HepG2 (cell line): ENCODE data around the gene MED22. TPM values are rescaled to one million over a fixed set of nuclear protein-coding genes. Genes with fewer than 3 reads are reported as not detected.

ENCODE experiments used
- ASH2L ChIP-seq: fragments of 300-600, 200-600 bp; sonication (generic); IDR thresholded peaks from 2 replicates; pipeline ENCODE4 v1.7.0; 2017; ENCODE audit warnings: low read depth, mild to moderate bottlenecking, moderate library complexity, mixed read lengths, low read length; ENCODE audit not compliant: insufficient read length
- CENPBD1 ChIP-seq: sonication (generic); formaldehyde crosslinking; IDR thresholded peaks from 2 replicates; pipeline ENCODE4 v1.8.0; 2022; ENCODE audit warnings: missing genetic modification reagents, low read depth, mild to moderate bottlenecking, borderline replicate concordance
- HMGXB4 ChIP-seq, 2 experiments: sonication (generic) in 1 of 2; formaldehyde crosslinking in 1 of 2; IDR thresholded peaks; 2 replicates each; pipeline versions ENCODE4 v1.4.0 to v1.6.1; 2018 to 2020; ENCODE audit warnings: missing genetic modification reagents in 2 of 2, borderline replicate concordance in 1 of 2, low read depth in 1 of 2, mild to moderate bottlenecking in 1 of 2, missing biosample characterization in 1 of 2
- HNRNPK ChIP-seq: fragments of 200-400 bp; formaldehyde crosslinking; IDR thresholded peaks from 2 replicates; pipeline ENCODE4 v1.6.1; 2018; ENCODE audit warnings: low read length, low read depth, moderate library complexity, mild to moderate bottlenecking; ENCODE audit not compliant: poor library complexity, severe bottlenecking
- HNRNPL ChIP-seq: fragments of 200-400 bp; formaldehyde crosslinking; IDR thresholded peaks from 2 replicates; pipeline ENCODE4 v1.6.1; 2017; ENCODE audit warnings: mild to moderate bottlenecking, low read depth, low read length
- HOXA3 ChIP-seq: sonication (generic); formaldehyde crosslinking; IDR thresholded peaks from 2 replicates; pipeline ENCODE4 v1.5.0; 2020; ENCODE audit warnings: missing genetic modification reagents
- MEIS2 ChIP-seq: sonication (generic); formaldehyde crosslinking; IDR thresholded peaks from 2 replicates; pipeline ENCODE4 v1.9.0; 2021; ENCODE audit warnings: mild to moderate bottlenecking, missing genetic modification reagents
- MTA1 ChIP-seq: sonication (generic); formaldehyde crosslinking; IDR thresholded peaks from 2 replicates; pipeline ENCODE4 v1.4.0; 2020; ENCODE audit warnings: missing genetic modification reagents, mild to moderate bottlenecking, borderline replicate concordance
- NR2F2 ChIP-seq: IDR thresholded peaks from 2 replicates; pipeline ENCODE4 v1.6.1; 2012; ENCODE audit warnings: low read depth, inconsistent platforms, borderline replicate concordance
- PCBP1 ChIP-seq: fragments of 200-400 bp; formaldehyde crosslinking; IDR thresholded peaks from 2 replicates; pipeline ENCODE4 v1.6.1; 2017; ENCODE audit warnings: mild to moderate bottlenecking, low read depth, low read length, borderline replicate concordance
- POLR2AphosphoS5 ChIP-seq: IDR thresholded peaks from 2 replicates; pipeline ENCODE4 v1.6.1; 2012; ENCODE audit warnings: low read depth, low read length
- ZBTB7B ChIP-seq: sonication (generic); formaldehyde crosslinking; IDR thresholded peaks from 2 replicates; pipeline ENCODE4 v1.4.0; 2020; ENCODE audit warnings: missing genetic modification reagents
- ZNF343 ChIP-seq: sonication (generic); formaldehyde crosslinking; IDR thresholded peaks from 2 replicates; pipeline ENCODE4 v1.4.0; 2020; ENCODE audit warnings: mild to moderate bottlenecking, missing genetic modification reagents
- ZNF780A ChIP-seq: sonication (generic); formaldehyde crosslinking; IDR thresholded peaks from 2 replicates; pipeline ENCODE4 v1.8.0; 2022; ENCODE audit warnings: mild to moderate bottlenecking, missing genetic modification reagents, moderate library complexity
- ZSCAN20 ChIP-seq: sonication (generic); formaldehyde crosslinking; IDR thresholded peaks from 2 replicates; pipeline ENCODE4 v1.4.0; 2020; ENCODE audit warnings: missing genetic modification reagents, mild to moderate bottlenecking, borderline replicate concordance
- ZSCAN25 ChIP-seq: sonication (generic); formaldehyde crosslinking; IDR thresholded peaks from 2 replicates; pipeline ENCODE4 v1.8.0; 2022; ENCODE audit warnings: mild to moderate bottlenecking, missing genetic modification reagents
- polyA plus RNA-seq, 8 experiments: library from polyadenylated mRNA; depleted of rRNA in 3 of 8; stranded (reverse) in 7 of 8; unstranded in 1 of 8; fragments of >200 nt; fragmentation: Illumina TruSeq in 4 of 8; extraction: Trizol in 4 of 8; gene quantifications; 2 replicates each; pipeline versions ENCODE4 v1.2.1 to v1.2.3, GENCODE V29; 2011 to 2016; ENCODE audit warnings: low read depth in 4 of 8, missing spikeins in 1 of 8, mixed read lengths in 1 of 8; ENCODE audit not compliant: insufficient read depth in 1 of 8
- total RNA-seq, 5 experiments: library from RNA; depleted of rRNA; stranded (reverse); fragments of >200 nt; fragmentation: Illumina TruSeq; extraction: Trizol; gene quantifications; 2 replicates each; pipeline ENCODE4 v1.2.3, GENCODE V29; 2016; ENCODE audit warnings: low read depth in 1 of 5
- TF ChIP-seq, protein P1 (sequence below): sonication (generic); formaldehyde crosslinking; IDR thresholded peaks from 2 replicates; pipeline ENCODE4 v1.4.0; 2020; ENCODE audit warnings: missing genetic modification reagents
- TF ChIP-seq, protein P2 (sequence below): sonication (generic); formaldehyde crosslinking; IDR thresholded peaks from 2 replicates; pipeline ENCODE4 v1.4.0; 2020; ENCODE audit warnings: missing genetic modification reagents
- TF ChIP-seq, protein P3 (sequence below), 2 experiments: IDR thresholded peaks; 2 replicates each; pipeline ENCODE4 v1.6.1; 2011 to 2012; ENCODE audit warnings: low read length in 2 of 2, borderline replicate concordance in 1 of 2, low read depth in 1 of 2, mild to moderate bottlenecking in 1 of 2, moderate library complexity in 1 of 2

The MED22 gene
- total and polyA plus RNA-seq, 2 of the 13 experiments (the other 11 are each of a cell fraction or from before 2014, with no cell fraction given) = 15.8 to 22.1 TPM

DNA sequence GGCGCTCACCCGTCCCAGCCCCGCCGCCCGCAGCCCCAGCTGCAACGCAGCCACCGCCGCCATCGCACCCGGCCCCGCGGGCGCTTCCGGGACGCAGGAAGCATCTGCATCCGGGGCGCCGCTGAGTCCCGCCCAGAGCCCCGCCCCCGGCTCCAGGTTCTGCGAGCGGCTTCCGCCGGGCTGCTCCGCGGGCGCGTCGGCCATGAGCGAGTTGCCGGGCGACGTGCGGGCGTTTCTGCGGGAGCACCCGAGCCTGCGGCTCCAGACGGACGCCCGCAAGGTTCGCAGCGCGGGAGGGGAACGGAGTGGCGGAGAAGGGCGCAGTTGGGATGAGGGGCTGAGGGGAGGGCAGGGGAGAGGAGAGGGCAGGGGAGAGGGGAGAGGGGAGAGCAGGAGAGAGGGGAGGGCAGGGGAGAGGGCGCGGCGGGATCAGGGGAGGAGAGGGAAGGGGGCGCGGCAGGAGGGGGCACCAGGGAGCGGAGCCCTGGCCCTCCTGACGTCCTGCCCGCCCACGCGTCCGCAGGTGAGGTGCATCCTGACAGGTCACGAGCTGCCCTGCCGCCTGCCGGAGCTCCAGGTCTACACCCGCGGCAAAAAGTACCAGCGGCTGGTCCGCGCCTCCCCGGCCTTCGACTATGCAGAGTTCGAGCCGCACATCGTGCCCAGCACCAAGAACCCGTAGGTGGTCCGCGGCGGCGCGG lies 8.6 kb upstream of the MED22 start, which contains the start of the genes SURF1 and SURF2 (continued):
- TF ChIP-seq HMGXB4 (CRISPR knock-in tag; IDR thresholded peaks at IDR 0.05; ENCODE audit: borderline replicate concordance in 1 of 2, low read depth in 1 of 2) (peak; percentile 38 to 47; a peak in 2 of 4 replicates), HOXA3 (0 out of 2 replicates have a peak, but pooled peaks have one; percentile 21), HNRNPL (no peak), NR2F2 (no peak), ZNF343 (CRISPR knock-in tag) (peak; percentile 55; the same call in 1 of the 2 replicates), HNRNPK (peak; percentile 99), PCBP1 (peak; percentile 83; the same call in 1 of the 2 replicates), ZNF780A (CRISPR knock-in tag) (no peak), MEIS2 (peak; percentile 28; the same call in 1 of the 2 replicates), ZBTB7B (CRISPR knock-in tag) (no peak), POLR2AphosphoS5 (peak; percentile 66), ZSCAN20 (CRISPR knock-in tag) (peak; percentile 97), CENPBD1 (CRISPR knock-in tag) (no peak), ZSCAN25 (peak; percentile 99), ASH2L (peak; percentile 58), MTA1 (peak; percentile 61; the same call in 1 of the 2 replicates)
- TF ChIP-seq, protein P1, sequence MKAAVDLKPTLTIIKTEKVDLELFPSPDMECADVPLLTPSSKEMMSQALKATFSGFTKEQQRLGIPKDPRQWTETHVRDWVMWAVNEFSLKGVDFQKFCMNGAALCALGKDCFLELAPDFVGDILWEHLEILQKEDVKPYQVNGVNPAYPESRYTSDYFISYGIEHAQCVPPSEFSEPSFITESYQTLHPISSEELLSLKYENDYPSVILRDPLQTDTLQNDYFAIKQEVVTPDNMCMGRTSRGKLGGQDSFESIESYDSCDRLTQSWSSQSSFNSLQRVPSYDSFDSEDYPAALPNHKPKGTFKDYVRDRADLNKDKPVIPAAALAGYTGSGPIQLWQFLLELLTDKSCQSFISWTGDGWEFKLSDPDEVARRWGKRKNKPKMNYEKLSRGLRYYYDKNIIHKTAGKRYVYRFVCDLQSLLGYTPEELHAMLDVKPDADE (CRISPR knock-in tag) = no peak
- TF ChIP-seq, protein P2, sequence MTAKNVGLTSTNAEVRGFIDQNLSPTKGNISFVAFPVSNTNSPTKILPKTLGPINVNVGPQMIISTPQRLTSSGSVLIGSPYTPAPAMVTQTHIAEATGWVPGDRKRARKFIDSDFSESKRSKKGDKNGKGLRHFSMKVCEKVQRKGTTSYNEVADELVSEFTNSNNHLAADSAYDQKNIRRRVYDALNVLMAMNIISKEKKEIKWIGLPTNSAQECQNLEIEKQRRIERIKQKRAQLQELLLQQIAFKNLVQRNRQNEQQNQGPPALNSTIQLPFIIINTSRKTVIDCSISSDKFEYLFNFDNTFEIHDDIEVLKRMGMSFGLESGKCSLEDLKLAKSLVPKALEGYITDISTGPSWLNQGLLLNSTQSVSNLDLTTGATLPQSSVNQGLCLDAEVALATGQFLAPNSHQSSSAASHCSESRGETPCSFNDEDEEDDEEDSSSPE = peak; percentile 30; the same call in 1 of the 2 replicates
- TF ChIP-seq, protein P3, sequence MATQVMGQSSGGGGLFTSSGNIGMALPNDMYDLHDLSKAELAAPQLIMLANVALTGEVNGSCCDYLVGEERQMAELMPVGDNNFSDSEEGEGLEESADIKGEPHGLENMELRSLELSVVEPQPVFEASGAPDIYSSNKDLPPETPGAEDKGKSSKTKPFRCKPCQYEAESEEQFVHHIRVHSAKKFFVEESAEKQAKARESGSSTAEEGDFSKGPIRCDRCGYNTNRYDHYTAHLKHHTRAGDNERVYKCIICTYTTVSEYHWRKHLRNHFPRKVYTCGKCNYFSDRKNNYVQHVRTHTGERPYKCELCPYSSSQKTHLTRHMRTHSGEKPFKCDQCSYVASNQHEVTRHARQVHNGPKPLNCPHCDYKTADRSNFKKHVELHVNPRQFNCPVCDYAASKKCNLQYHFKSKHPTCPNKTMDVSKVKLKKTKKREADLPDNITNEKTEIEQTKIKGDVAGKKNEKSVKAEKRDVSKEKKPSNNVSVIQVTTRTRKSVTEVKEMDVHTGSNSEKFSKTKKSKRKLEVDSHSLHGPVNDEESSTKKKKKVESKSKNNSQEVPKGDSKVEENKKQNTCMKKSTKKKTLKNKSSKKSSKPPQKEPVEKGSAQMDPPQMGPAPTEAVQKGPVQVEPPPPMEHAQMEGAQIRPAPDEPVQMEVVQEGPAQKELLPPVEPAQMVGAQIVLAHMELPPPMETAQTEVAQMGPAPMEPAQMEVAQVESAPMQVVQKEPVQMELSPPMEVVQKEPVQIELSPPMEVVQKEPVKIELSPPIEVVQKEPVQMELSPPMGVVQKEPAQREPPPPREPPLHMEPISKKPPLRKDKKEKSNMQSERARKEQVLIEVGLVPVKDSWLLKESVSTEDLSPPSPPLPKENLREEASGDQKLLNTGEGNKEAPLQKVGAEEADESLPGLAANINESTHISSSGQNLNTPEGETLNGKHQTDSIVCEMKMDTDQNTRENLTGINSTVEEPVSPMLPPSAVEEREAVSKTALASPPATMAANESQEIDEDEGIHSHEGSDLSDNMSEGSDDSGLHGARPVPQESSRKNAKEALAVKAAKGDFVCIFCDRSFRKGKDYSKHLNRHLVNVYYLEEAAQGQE (IDR thresholded peaks at IDR 0.05; ENCODE audit: borderline replicate concordance in 1 of 2, low read depth in 1 of 2, low read length in 2 of 2) = 0 out of 4 replicates have a peak, but pooled peaks of 1 of the 2 experiments have one; percentile 13
